Fibroblast of mammary gland (primary cell): ENCODE data around the gene MT1A.
"Not testable (repeated sequence)": the region's sequence is repeated elsewhere in the genome, so short reads cannot be mapped to it uniquely, and the experiment has no call there.

ENCODE experiments used
- DNase-seq: peaks from one replicate; pipeline ENCODE4 v3.0.0-alpha.2; 2010; ENCODE audit warnings: low read depth
- H3K4me3 ChIP-seq: 2 replicates; pipeline ENCODE4 v1.5.1; 2011; ENCODE audit warnings: low read depth, mild to moderate bottlenecking, low read length, moderate library complexity; ENCODE audit not compliant: control insufficient read depth
- TF ChIP-seq, protein P1 (sequence below): conservative IDR thresholded peaks from 2 replicates; pipeline ENCODE4 v1.5.1; 2011; ENCODE audit warnings: low read depth, low read length, inconsistent platforms; ENCODE audit not compliant: control insufficient read depth, insufficient read depth

The MT1A gene

DNA sequence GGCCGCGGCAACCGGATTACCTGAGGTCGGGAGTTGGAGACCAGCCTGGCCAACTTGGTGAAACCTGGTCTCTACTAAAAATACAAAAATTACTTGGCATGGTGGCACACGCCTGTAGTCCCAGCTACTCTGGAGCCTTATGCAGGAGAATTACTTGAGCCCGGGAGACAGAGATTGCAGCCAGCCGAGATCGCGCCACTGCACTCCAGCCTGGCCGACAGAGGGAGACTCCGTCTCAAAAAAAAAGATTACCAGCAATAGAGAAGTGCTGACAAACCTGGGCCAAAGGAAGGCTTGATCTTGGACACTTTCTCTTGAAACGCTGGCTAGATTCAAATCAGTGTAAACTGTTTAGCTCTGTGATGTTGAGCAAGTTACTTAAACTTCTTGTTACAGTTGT, 35.5 kb downstream of the MT1A start:
- TF ChIP-seq, protein P1, sequence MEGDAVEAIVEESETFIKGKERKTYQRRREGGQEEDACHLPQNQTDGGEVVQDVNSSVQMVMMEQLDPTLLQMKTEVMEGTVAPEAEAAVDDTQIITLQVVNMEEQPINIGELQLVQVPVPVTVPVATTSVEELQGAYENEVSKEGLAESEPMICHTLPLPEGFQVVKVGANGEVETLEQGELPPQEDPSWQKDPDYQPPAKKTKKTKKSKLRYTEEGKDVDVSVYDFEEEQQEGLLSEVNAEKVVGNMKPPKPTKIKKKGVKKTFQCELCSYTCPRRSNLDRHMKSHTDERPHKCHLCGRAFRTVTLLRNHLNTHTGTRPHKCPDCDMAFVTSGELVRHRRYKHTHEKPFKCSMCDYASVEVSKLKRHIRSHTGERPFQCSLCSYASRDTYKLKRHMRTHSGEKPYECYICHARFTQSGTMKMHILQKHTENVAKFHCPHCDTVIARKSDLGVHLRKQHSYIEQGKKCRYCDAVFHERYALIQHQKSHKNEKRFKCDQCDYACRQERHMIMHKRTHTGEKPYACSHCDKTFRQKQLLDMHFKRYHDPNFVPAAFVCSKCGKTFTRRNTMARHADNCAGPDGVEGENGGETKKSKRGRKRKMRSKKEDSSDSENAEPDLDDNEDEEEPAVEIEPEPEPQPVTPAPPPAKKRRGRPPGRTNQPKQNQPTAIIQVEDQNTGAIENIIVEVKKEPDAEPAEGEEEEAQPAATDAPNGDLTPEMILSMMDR = peak; percentile 58
- DNase-seq = peak; percentile 37
- H3K4me3 ChIP-seq = no peak overlapping the region

DNA sequence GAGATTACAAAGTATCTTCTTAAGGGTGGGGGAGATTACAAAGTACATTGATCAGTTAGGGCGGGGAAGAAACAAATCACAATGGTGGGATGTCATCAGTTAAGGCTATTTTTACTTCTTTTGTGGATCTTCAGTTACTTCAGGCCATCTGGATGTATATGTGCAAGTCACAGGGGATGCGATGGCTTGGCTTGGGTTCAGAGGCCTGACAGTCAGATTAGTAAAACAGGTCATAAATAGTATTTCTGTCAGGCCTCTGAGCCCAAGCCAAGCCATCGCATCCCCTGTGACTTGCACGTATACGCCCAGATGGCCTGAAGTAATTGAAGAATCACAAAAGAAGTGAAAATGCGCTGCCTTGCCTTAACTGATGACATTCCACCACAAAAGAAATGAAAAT, 36.1 kb downstream of the MT1A start:
- H3K4me3 ChIP-seq = not testable (repeated sequence)

DNA sequence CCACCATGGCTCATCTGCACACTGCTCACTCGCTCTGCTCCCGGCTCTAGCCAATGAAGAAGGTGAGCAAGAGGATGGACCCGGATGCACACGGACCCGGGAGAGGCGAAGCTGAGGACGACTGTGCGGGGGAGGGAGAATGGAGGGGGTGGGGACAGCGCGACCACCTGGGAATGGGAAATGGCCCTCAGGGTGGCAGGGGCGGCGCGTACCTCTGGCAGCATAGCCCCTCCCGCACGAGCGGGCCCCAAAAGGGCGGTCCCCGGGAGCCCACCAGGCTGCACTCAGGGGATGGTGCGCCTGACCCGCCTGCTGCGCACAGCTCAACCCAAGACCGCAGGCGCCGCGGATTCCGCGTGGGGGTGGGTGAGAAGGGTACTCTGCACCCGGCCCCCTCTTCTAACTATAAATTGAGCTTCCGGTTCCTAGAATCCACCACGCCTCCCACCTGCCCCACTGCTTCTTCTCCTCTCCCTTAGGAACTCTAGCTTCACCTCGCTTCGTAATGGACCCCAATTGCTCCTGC, 37.3 kb downstream of the MT1A start:
- DNase-seq = no peak
- H3K4me3 ChIP-seq = no peak overlapping the region
- TF ChIP-seq, protein P1 = no peak

More for the DNA sequence above, 36.1 kb downstream of the MT1A start:
- not testable (repeated sequence) for DNase-seq

DNA sequence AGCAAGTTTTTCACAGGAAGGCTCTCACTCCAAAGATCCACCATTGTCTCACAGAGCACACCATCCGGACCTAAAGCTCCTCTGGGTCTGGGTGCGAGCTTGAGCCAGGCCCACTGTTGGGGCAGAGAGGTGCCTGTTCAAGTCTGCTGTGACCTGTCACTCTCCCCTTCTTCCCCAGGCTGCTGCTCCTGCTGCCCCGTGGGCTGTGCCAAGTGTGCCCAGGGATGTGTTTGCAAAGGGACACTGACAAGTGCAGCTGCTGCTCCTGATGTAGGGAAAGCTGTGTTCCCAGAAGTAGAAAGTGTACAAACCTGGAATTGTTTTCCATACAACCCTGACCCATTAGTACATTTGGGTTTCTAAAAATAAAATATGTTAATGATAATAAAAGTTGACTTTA, 39.0 kb downstream of the MT1A start:
- no peak for DNase-seq
- TF ChIP-seq, protein P1 = no peak
- no peak overlapping the region for H3K4me3 ChIP-seq

DNA sequence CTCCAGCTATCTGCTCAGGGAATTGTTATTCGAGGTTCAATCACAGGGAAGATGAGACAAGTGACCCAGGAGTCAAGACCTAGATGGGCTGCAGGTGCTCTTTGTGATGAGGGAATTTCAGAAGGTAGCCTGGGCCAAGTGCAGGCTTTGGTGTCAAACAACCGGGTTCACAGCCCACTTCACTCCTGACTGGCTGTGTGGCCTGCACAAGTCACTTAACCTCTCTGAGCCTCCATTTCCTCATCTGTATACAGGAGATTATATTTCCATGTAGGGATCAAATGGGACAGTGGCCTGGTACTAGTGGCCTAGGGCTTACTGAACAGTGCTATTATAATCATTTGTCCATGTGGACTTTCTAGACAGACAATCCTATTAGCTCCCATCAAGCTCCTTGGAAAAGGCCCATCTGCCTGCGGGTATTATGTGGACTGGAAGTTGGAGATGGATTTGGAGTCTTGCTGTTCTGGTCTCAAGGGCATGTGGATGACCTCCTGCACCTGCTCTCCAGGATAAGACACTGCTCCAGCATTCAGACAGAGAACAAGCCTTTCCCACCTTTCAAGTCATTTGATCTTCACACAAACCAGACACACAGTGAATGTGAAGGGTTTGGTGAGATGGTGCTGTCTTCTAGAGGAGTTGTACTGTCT, 40.7 kb downstream of the MT1A start:
- TF ChIP-seq, protein P1 = no peak
- no peak for DNase-seq
- H3K4me3 ChIP-seq = no peak overlapping the region

DNA sequence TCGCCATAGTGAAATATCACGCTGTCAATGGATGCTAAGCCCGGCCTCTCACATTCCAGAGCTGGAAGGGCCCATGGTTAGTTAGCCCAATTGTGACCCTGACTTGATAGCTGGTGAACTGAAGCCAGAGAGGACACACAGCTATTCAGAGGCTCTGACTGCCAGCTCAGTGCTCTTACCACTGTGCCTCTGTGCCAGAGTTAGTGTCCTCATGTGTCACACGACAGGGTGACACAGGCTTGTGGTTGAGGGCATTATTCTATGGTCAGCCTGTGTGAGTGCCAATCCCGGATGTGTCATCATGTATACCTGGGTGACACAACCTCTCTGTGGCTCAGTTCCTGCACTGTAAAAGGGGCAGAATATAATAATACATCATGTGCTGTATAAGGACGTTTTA, 41.4 kb downstream of the MT1A start:
- TF ChIP-seq, protein P1 = no peak
- DNase-seq = no peak
- H3K4me3 ChIP-seq = no peak overlapping the region

DNA sequence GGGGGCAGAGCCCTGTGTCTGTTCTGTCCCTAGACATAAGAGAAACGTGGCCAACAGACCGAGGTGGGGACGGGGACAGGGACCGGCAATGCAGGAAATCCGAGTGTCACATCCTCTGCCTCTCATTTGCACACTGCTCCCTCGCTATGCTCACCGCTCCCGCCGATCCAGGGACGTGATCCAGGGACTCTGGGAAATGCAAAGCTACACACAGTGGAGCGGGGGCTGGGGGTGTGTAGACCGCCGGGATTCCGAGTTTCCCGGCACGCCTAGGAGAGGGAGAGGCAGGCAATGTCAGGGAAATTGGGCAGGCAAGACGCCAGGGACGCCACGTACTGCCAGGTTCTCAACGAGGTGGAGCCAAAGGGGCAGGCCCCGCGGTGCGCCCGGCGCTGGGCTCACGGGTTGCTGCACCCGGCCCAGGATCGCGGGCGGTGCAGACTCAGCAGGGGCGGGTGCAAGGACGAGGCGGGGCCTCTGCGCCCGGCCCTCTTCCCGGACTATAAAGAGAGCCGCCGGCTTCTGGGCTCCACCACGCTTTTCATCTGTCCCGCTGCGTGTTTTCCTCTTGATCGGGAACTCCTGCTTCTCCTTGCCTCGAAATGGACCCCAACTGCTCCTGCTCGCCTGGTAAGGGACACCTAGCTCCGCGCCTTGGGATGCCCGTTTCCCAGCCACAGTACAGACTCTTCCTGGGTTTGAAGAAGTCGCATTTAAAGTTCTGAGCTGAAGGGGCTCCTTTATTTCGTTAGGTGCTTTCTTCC, 43.7 kb downstream of the MT1A start, which contains the start of gene MT1X:
MT1X (plus strand) TSS at position 532 of the 764 bp plus-strand sequence; CDS start at position 603, 71 bp downstream.
- TF ChIP-seq, protein P1 = no peak
- peak within 1 kb of the TSS; percentile 72 for H3K4me3 ChIP-seq
- DNase-seq = peak; percentile 85
